GM12878 (cell line): ENCODE measurements around the gene YBX2. TPM values are rescaled to one million over a fixed set of nuclear protein-coding genes. Genes with fewer than 3 reads are reported as not detected.

Experiments used
- ATAC-seq: fragments of 200-7000 bp; cut with Tn5 transposase; 3 replicates; pipeline ENCODE4 v1.9.1; 2020; ENCODE audit warnings: mild to moderate bottlenecking, moderate library complexity
- BruUV-seq: library from RNA; stranded (reverse); fragments of 400-500 nt; replicated peaks from 2 replicates; lab custom pipeline; 2021; lab: Mats Ljungman, UMichigan
- CTCF ChIA-PET: fragments of 300-600 bp; sonication (Branson Sonifier 250); formaldehyde crosslinking; extraction: SDS; loops from one replicate; lab custom pipeline; 2021; ENCODE audit warnings: inconsistent platforms; lab: Yijun Ruan, JAX
- POLR2A ChIA-PET: fragments of 350-600 bp; formaldehyde crosslinking; extraction: SDS; loops from one replicate; lab custom pipeline; 2021; ENCODE audit warnings: inconsistent platforms; lab: Charles Lee
- RAD21 ChIA-PET: fragments of 300-600 bp; sonication (Branson Sonifier 250); formaldehyde crosslinking; loops from one replicate; lab custom pipeline; 2023; ENCODE audit warnings: antibody characterized with exemption; ENCODE audit not compliant: unreplicated experiment; lab: Charles Lee
- SMC1A ChIA-PET: fragments of 300-600 bp; sonication (Branson Sonifier 250); formaldehyde crosslinking; loops from one replicate; lab custom pipeline; 2023; ENCODE audit not compliant: unreplicated experiment, uncharacterized antibody; lab: Charles Lee
- DNase-seq: peaks from one replicate; pipeline ENCODE4 v3.0.0-alpha.2; 2011; ENCODE audit warnings: low read depth, low spot score
- FAIRE-seq: peaks from 3 replicates; lab custom pipeline; 2011; peaks lifted over from hg19 to GRCh38; lab: Jason Lieb, UNC
- H2AFZ ChIP-seq: 2 replicates; pipeline ENCODE4 v1.6.0; 2011; ENCODE audit warnings: low read depth, low read length, control low read depth; ENCODE audit not compliant: control insufficient read depth
- H3K27ac ChIP-seq: 2 replicates; pipeline ENCODE4 v1.5.1; 2011; ENCODE audit warnings: control low read depth; ENCODE audit not compliant: control insufficient read depth, insufficient read depth
- H3K27me3 ChIP-seq, 2 experiments: replicated peaks in 1 of 2; 2 replicates each; pipeline versions ENCODE4 v1.6.0 to v1.6.1; 2011; ENCODE audit warnings: low read length in 1 of 2; ENCODE audit not compliant: control insufficient read depth in 2 of 2, insufficient read depth in 2 of 2
- H3K36me3 ChIP-seq, 2 experiments: 2 replicates each; pipeline ENCODE4 v1.5.1; 2011; ENCODE audit warnings: low read length in 1 of 2; ENCODE audit not compliant: control insufficient read depth in 2 of 2, insufficient read depth in 2 of 2
- H3K4me1 ChIP-seq: 2 replicates; pipeline ENCODE4 v1.6.1; 2011; ENCODE audit warnings: mild to moderate bottlenecking, low read length, moderate library complexity, mixed read lengths; ENCODE audit not compliant: control insufficient read depth, insufficient read depth
- H3K4me2 ChIP-seq: 2 replicates; pipeline ENCODE4 v1.6.0; 2011; ENCODE audit warnings: control low read depth; ENCODE audit not compliant: control insufficient read depth, insufficient read depth
- H3K4me3 ChIP-seq: fragments of 200-600 bp; sonication (generic); 2 replicates; pipeline ENCODE4 v1.5.1; 2016
- H3K79me2 ChIP-seq: 2 replicates; pipeline ENCODE4 v1.6.0; 2011; ENCODE audit warnings: low read length; ENCODE audit not compliant: control insufficient read depth, insufficient read depth
- H3K9ac ChIP-seq: 2 replicates; pipeline ENCODE4 v1.8.0; 2011; ENCODE audit warnings: low read length, control low read depth, mixed read lengths; ENCODE audit not compliant: control insufficient read depth, insufficient read depth
- H3K9me3 ChIP-seq: replicated peaks from 3 replicates; pipeline ENCODE4 v1.5.1; 2011; ENCODE audit warnings: mild to moderate bottlenecking, low read length; ENCODE audit not compliant: control insufficient read depth, insufficient read depth
- H4K20me1 ChIP-seq: 2 replicates; pipeline ENCODE4 v1.6.0; 2011; ENCODE audit not compliant: control insufficient read depth, insufficient read depth
- IKZF2 ChIP-seq, 2 experiments: fragments of 450-650 bp; IDR thresholded peaks; 2 replicates each; pipeline ENCODE4 v1.6.1; 2017; ENCODE audit warnings: mild to moderate bottlenecking in 2 of 2, moderate library complexity in 2 of 2
- KAT2A ChIP-seq: conservative IDR thresholded peaks from 2 replicates; pipeline ENCODE4 v1.6.1; 2011; ENCODE audit warnings: low read depth, low read length; ENCODE audit not compliant: control insufficient read depth
- MYB ChIP-seq: fragments of 150-350 bp; IDR thresholded peaks from 2 replicates; pipeline ENCODE4 v1.6.1; 2014; ENCODE audit warnings: mild to moderate bottlenecking, low read depth, low read length, borderline replicate concordance
- SIX5 ChIP-seq: IDR thresholded peaks from 2 replicates; pipeline ENCODE4 v1.6.1; 2011; ENCODE audit warnings: mild to moderate bottlenecking, low read depth, low read length, moderate library complexity; ENCODE audit not compliant: severe bottlenecking
- SREBF1 ChIP-seq: IDR thresholded peaks from 2 replicates; pipeline ENCODE4 v1.6.1; 2012; ENCODE audit warnings: mild to moderate bottlenecking, low read length
- WGBS: methylation state at CpG from one replicate; pipeline ENCODE4 v1.1.6; 2016; ENCODE audit warnings: low lambda C conversion rate; ENCODE audit not compliant: insufficient replicate concordance, insufficient coverage; ENCODE audit errors: missing lambda C conversion rate; 5-methylcytosine and 5-hydroxymethylcytosine counted together
- in situ Hi-C: fragments of 300-500 bp; cut with MboI; formaldehyde crosslinking; loops from 9 replicates; pipeline ENCODE4 v1.14.3; 2018; ENCODE audit warnings: mixed read lengths
- intact Hi-C: fragments of 100-400 bp; cut with micrococcal nuclease; formaldehyde crosslinking; loops from one replicate; pipeline ENCODE4 v1.14.2; 2022; ENCODE audit not compliant: unreplicated experiment
- polyA plus RNA-seq, 11 experiments: library from polyadenylated mRNA; depleted of rRNA in 4 of 11; unstranded in 6 of 11; stranded (reverse) in 5 of 11; fragments of >200 nt; fragmentation: Nextera tagmentation in 4 of 11; fragmentation: Illumina TruSeq in 1 of 11; extraction: Ambion mirVana in 4 of 11; extraction: Trizol in 1 of 11; gene quantifications; 1 replicate in 1 of 11; 2 replicates in 10 of 11; pipeline versions ENCODE4 v1.2.1 to v1.2.3, GENCODE V29; 2011 to 2016; ENCODE audit warnings: inconsistent platforms in 2 of 11, missing spikeins in 2 of 11, low read depth in 1 of 11
- total RNA-seq, 4 experiments: library from RNA; depleted of rRNA in 3 of 4; stranded (reverse); fragments of >200 nt in 3 of 4; fragmentation: Illumina TruSeq in 1 of 4; extraction: Trizol in 1 of 4; gene quantifications; 2 replicates each; pipeline versions ENCODE4 v1.2.1 to v1.2.3, GENCODE V29; 2013 to 2021
- TF ChIP-seq, protein P1 (sequence below): fragments of 450-650 bp; IDR thresholded peaks from 2 replicates; pipeline ENCODE4 v1.6.1; 2017; ENCODE audit warnings: antibody characterized with exemption, mild to moderate bottlenecking, moderate library complexity
- TF ChIP-seq, protein P2 (sequence below): fragments of 150-350 bp; IDR thresholded peaks from 2 replicates; pipeline ENCODE4 v1.6.1; 2014; ENCODE audit warnings: mild to moderate bottlenecking, low read depth, low read length

YBX2 gene
- total and polyA plus RNA-seq, 10 of the 15 experiments (the other 5 are each of a cell fraction or from before 2014, with no cell fraction given), result not detected

DNA sequence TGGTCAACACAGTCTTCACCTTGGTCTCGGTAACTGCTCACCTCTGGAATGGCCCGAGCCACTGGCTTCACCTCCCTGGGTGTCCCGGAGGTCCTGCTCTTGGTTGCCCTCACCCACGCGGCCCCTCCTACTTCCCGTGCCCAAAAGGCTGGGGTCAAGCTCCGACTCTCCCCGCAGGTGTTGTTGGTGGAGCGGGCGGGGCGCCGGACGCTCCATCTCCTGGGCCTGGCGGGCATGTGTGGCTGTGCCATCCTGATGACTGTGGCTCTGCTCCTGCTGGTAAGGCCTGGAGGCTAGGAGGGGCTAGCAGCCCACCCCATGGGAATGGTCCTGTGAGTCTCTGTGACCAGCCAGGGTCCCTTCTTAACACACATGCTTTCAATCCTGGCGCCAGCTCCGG is 9.5 kb downstream of the YBX2 start:
- no peak for DNase-seq
- no TSS peak for BruUV-seq
- peaks cover 8% of the 10 kb centered on the region for H3K4me1 ChIP-seq
- no peak overlapping the region for H3K9ac ChIP-seq
- RAD21 ChIA-PET, result interaction anchor here (1.7 kb wide), 1 partner anchor 11 kb away, joined by 10 read pairs; no protein-coding TSS in a partner anchor
- H3K9me3 ChIP-seq, result no peaks in the 10 kb centered on the region
- no peak for FAIRE-seq
- intact Hi-C loops, result no loop called here
- ATAC-seq, result no peak
- no peaks in the 10 kb centered on the region for H3K79me2 ChIP-seq
- POLR2A ChIA-PET, result no interaction called here
- no peak overlapping the region for H2AFZ ChIP-seq
- H3K36me3 ChIP-seq, result no peaks in the 10 kb centered on the region
- no peak overlapping the region for H3K4me3 ChIP-seq
- SMC1A ChIA-PET, result no interaction called here
- in situ Hi-C loops, result no loop called here
- 59% methylated on average over 16 of the region's 16 CpGs for WGBS
- H3K27me3 ChIP-seq, result peaks cover 0 to 1% of the 10 kb centered on the region in 2 experiments; a peak in 3 of 4 replicates
- no peak overlapping the region for H3K4me2 ChIP-seq
- CTCF ChIA-PET, result interaction anchor here (0.8 to 10.3 kb wide), 2 partner anchors 13 to 71 kb away, joined by 3 to 102 read pairs; no protein-coding TSS in a partner anchor
- H3K27ac ChIP-seq, result no peak overlapping the region
- TF ChIP-seq SREBF1, result no peak
- no peak for TF ChIP-seq SIX5
- TF ChIP-seq, protein P1, sequence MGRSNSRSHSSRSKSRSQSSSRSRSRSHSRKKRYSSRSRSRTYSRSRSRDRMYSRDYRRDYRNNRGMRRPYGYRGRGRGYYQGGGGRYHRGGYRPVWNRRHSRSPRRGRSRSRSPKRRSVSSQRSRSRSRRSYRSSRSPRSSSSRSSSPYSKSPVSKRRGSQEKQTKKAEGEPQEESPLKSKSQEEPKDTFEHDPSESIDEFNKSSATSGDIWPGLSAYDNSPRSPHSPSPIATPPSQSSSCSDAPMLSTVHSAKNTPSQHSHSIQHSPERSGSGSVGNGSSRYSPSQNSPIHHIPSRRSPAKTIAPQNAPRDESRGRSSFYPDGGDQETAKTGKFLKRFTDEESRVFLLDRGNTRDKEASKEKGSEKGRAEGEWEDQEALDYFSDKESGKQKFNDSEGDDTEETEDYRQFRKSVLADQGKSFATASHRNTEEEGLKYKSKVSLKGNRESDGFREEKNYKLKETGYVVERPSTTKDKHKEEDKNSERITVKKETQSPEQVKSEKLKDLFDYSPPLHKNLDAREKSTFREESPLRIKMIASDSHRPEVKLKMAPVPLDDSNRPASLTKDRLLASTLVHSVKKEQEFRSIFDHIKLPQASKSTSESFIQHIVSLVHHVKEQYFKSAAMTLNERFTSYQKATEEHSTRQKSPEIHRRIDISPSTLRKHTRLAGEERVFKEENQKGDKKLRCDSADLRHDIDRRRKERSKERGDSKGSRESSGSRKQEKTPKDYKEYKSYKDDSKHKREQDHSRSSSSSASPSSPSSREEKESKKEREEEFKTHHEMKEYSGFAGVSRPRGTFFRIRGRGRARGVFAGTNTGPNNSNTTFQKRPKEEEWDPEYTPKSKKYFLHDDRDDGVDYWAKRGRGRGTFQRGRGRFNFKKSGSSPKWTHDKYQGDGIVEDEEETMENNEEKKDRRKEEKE, result no peak
- TF ChIP-seq MYB, result no peak
- TF ChIP-seq, protein P2, sequence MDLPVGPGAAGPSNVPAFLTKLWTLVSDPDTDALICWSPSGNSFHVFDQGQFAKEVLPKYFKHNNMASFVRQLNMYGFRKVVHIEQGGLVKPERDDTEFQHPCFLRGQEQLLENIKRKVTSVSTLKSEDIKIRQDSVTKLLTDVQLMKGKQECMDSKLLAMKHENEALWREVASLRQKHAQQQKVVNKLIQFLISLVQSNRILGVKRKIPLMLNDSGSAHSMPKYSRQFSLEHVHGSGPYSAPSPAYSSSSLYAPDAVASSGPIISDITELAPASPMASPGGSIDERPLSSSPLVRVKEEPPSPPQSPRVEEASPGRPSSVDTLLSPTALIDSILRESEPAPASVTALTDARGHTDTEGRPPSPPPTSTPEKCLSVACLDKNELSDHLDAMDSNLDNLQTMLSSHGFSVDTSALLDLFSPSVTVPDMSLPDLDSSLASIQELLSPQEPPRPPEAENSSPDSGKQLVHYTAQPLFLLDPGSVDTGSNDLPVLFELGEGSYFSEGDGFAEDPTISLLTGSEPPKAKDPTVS, result no peak
- no peak for TF ChIP-seq KAT2A
- no peak for TF ChIP-seq IKZF2 (IDR thresholded peaks at IDR 0.05)
- H4K20me1 ChIP-seq, result no peaks in the 10 kb centered on the region; the same call in none of the 2 replicates
